HUES6 (cell line): ENCODE measurements around the gene COX17.

Source experiments
- H3K27ac ChIP-seq: 2 replicates; pipeline ENCODE4 v1.7.0; 2013; ENCODE audit warnings: low read depth, mild to moderate bottlenecking, low read length, inconsistent platforms
- H3K27me3 ChIP-seq: 2 replicates; pipeline ENCODE4 v1.6.1; 2013; ENCODE audit warnings: low read length; ENCODE audit not compliant: control insufficient read depth, insufficient read depth
- H3K36me3 ChIP-seq: 2 replicates; pipeline ENCODE4 v1.6.1; 2013; ENCODE audit warnings: low read length; ENCODE audit not compliant: control insufficient read depth, insufficient read depth
- H3K4me1 ChIP-seq: 2 replicates; pipeline ENCODE4 v1.6.1; 2013; ENCODE audit warnings: low read length; ENCODE audit not compliant: control insufficient read depth, insufficient read depth
- H3K4me3 ChIP-seq: 2 replicates; pipeline ENCODE4 v1.5.1; 2013; ENCODE audit warnings: low read depth, low read length
- H3K9ac ChIP-seq: one replicate; pipeline ENCODE4 v1.6.1; 2013; ENCODE audit warnings: mild to moderate bottlenecking, low read length
- H3K9me3 ChIP-seq: 2 replicates; pipeline ENCODE4 v1.6.1; 2013; ENCODE audit warnings: low read depth, low read length; ENCODE audit not compliant: control insufficient read depth, insufficient read depth

The COX17 gene

GRCh38 chr3:119658994-119659393 is 18.2 kb downstream of the COX17 start:
- Histone ChIP-seq H3K36me3 (no peaks in the 10 kb centered on the region), H3K27ac (no peak overlapping the region), H3K9ac (no peak overlapping the region), H3K27me3 (no peaks in the 10 kb centered on the region), H3K4me3 (no peak overlapping the region), H3K9me3 (no peaks in the 10 kb centered on the region), H3K4me1 (no peaks in the 10 kb centered on the region)

GRCh38 chr3:119657887-119658702 is 19.1 kb downstream of the COX17 start:
- Histone ChIP-seq H3K4me1 (no peaks in the 10 kb centered on the region), H3K9ac (no peak overlapping the region), H3K27ac (no peak overlapping the region), H3K9me3 (no peaks in the 10 kb centered on the region), H3K36me3 (no peaks in the 10 kb centered on the region), H3K27me3 (no peaks in the 10 kb centered on the region), H3K4me3 (no peak overlapping the region)

DNA sequence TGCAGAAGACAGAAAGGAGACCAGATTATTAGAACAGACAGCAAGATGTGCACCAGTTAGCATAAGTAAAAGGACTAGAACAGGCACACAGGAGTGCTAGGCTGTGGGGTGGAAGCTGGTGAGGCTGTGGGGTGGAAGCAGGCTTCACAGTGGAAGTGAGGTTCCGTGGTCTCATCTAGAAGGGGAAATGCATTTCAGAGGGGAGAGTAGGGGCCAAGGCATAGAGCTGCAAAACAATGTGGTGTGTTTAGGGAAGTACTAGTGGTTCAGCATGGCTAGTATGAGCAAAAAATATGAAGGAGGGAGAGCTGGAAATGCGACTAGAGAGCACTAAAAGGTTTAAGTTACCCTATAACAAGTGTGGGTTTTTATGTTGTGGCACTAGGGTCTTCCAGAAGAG is 23.3 kb downstream of the COX17 start:
- H3K36me3 ChIP-seq: no peaks in the 10 kb centered on the region
- no peak overlapping the region for H3K4me3 ChIP-seq
- H3K27me3 ChIP-seq: no peaks in the 10 kb centered on the region
- H3K4me1 ChIP-seq: 0 out of 2 replicates have a peak, but pooled peaks cover 2% of the 10 kb centered on the region
- H3K9me3 ChIP-seq: no peaks in the 10 kb centered on the region
- H3K27ac ChIP-seq: no peak overlapping the region
- H3K9ac ChIP-seq: no peak overlapping the region

DNA sequence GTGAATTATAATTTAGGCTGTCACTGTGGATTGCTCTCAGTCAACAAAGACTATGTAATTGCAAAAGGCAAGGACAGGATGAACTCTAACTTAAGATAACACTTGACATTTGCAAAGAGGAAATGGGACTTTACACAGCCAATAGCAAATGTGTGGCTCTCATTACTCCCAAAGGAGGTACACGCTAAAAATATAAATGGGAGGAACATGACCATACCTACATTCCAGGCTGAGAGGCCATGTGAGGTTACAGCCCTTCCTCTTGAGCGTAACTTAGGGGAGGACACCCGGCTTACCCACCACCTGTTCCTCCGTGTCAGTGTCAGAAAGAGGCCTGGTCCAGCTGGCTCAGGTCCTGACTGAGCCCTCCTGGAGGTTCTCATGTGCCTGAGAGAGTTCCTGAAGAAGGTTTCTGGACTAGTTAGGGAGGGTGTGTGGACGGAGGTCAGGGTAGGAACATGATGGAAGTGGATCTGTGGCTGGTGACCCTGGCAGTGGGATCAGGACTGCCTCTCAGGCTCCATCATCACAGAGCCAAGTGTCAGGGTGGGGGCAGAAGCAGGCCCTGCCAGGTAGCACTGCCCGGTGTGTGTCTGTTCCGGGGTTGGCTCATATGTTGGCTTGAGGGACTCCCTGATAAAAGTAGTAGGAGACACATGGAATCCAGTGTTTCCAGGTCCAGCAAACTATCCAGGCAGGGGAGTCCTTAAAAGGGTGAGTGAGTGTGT is 24.7 kb downstream of the COX17 start:
- Histone ChIP-seq H3K36me3 (no peaks in the 10 kb centered on the region), H3K4me1 (peaks cover 6% of the 10 kb centered on the region; the same call in 1 of the 2 replicates), H3K27ac (no peak overlapping the region), H3K4me3 (no peak overlapping the region), H3K9me3 (no peaks in the 10 kb centered on the region), H3K27me3 (no peaks in the 10 kb centered on the region), H3K9ac (no peak overlapping the region)

DNA sequence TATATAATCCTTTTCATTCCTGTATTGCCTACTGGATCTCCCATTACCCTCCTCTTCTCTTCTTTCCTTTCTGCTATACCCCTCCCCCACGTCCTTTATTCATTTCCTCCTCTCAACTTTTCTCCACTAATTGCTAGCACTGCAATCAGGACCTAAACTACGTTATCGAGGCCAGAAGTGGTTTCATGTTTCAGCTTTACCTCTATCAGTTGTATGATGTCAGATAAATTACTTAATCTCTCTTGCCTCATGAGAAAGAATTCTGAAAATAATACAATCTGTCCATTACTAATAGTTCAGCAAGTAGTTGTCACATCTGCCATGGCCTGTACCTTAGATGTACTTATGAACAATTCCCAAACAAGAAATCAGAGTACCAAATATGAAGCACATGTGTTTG is 27.4 kb downstream of the COX17 start:
- Histone ChIP-seq H3K4me1 (peaks cover 11% of the 10 kb centered on the region; the same call in 1 of the 2 replicates), H3K4me3 (no peak overlapping the region), H3K9ac (no peak overlapping the region), H3K27ac (no peak overlapping the region), H3K9me3 (no peaks in the 10 kb centered on the region), H3K27me3 (no peaks in the 10 kb centered on the region), H3K36me3 (no peaks in the 10 kb centered on the region)

DNA sequence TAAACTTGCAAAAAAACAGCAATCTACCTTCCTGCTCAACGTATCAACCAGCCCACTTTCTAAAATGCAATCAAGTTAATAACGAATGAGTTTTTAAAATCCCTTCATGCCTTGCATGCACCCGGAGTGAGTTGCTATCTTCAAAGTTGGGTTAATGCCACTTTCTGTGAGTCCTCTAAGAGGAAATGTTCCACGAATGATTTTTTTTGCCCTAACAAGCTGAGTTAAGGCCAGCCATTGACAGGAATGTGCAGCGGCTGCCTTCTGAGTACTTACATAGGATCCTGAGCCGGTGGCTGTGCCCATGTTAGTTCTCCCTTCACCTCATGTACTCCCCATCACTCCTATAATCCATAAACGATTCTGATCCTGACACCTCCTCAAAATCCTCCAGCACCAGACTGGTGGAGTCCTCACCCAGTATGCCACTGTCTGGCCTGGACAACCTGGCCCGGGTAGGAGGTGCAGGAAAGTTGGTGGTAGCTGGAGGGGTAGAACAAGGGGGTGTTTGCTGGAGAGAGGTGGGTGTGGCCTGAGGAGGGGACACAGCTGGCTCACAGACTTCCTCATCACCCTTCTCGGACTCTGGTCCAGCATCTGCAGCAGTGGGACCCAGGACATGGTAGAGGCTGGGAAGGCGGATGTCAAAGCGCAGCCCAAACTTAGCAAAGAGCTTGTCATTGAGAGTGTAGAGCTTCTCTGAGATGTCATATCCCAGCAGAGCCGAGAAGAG is 29.2 kb downstream of the COX17 start:
- Histone ChIP-seq H3K9me3 (no peaks in the 10 kb centered on the region), H3K4me3 (no peak overlapping the region), H3K4me1 (peaks cover 11% of the 10 kb centered on the region; the same call in 1 of the 2 replicates), H3K27me3 (no peaks in the 10 kb centered on the region), H3K36me3 (no peaks in the 10 kb centered on the region), H3K9ac (no peak overlapping the region), H3K27ac (no peak overlapping the region)

DNA sequence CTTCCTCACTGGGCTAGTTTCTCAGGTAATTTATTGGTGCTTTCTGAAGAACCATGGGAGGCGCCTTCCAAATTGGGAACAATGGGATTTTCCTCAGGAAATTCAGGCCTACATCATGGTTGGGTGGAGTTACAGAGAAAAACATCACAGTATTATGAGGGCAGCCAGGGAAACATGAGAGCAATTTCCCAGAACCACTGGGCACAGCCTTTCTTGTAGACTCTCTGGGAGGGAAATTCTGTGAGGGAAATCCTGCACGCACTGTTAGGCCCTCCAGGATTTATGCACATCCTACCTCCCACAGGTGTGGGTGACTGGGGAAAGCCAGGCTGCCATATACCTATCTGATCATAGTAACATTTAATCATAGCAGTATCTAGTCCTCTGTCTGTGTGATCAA is 30.0 kb downstream of the COX17 start:
- Histone ChIP-seq H3K9ac (no peak overlapping the region), H3K27me3 (no peaks in the 10 kb centered on the region), H3K36me3 (no peaks in the 10 kb centered on the region), H3K27ac (no peak overlapping the region), H3K4me3 (no peak overlapping the region), H3K9me3 (no peaks in the 10 kb centered on the region), H3K4me1 (peaks cover 11% of the 10 kb centered on the region; the same call in 1 of the 2 replicates)

DNA sequence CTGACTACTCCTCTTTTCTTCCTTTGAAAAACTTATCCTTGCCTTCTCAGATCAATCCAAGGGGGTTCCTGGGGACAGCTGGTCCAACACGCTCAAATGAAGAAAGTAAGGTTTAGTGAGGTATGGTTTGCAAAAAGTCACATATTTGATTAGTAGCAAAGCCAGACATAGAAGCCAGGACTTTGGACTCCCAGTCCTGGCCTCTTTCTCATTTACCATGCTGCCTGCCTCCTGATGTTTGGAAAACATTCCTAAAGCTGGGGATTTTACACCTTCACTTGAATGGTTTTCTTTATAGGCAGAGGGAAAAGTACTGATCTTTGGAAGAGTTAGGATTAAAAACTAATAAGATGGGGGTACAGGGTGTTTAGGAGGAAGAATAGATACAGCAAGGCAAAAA is 31.4 kb downstream of the COX17 start:
- Histone ChIP-seq H3K27ac (no peak overlapping the region), H3K4me3 (no peak overlapping the region), H3K36me3 (no peaks in the 10 kb centered on the region), H3K9me3 (no peaks in the 10 kb centered on the region), H3K9ac (no peak overlapping the region), H3K4me1 (peaks cover 11% of the 10 kb centered on the region; the same call in 1 of the 2 replicates), H3K27me3 (no peaks in the 10 kb centered on the region)

DNA sequence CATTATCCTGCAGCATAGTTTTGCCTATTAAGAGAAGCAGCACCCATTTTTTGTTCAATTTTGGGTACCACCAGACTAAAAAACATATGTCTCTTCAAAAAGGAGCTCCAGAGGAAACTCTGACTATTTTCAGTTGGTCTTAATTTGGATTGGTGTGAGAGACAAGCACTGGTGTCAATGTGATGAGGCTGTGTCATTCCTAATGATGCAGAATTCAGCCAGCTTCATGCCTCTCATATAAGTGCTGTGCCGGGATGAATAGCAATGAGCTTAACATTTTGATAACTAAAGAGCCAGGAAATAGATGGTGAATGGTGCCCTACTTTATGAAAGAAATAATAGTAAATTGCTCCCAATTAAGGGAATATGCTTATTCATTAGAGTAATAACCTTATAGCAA is 32.7 kb downstream of the COX17 start:
- H3K9me3 ChIP-seq: no peaks in the 10 kb centered on the region
- H3K36me3 ChIP-seq: no peaks in the 10 kb centered on the region
- H3K4me3 ChIP-seq: no peak overlapping the region
- H3K4me1 ChIP-seq: peaks cover 9% of the 10 kb centered on the region; the same call in 1 of the 2 replicates
- H3K27ac ChIP-seq: no peak overlapping the region
- no peak overlapping the region for H3K9ac ChIP-seq
- H3K27me3 ChIP-seq: no peaks in the 10 kb centered on the region

DNA sequence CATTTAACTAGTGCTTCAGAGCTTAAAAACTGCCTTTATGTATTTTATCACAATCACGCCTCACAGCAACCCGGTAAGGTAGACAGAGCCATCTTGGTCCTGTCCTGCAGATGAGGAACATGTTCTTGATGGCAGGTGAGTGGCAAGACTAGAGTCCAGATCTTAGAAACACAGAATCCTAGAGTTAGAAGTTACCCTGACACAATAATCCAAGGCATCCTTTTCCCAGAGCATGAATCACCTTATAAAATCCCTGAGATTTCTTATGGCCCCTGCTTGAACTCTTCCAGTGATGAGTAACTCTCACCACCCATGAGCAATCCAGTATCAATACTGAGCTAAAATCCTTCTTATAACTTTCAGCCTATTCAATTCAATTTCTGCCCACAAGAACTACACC is 33.7 kb downstream of the COX17 start:
- H3K9ac ChIP-seq: no peak overlapping the region
- H3K4me1 ChIP-seq: peaks cover 9% of the 10 kb centered on the region; the same call in 1 of the 2 replicates
- no peaks in the 10 kb centered on the region for H3K27me3 ChIP-seq
- H3K27ac ChIP-seq: no peak overlapping the region
- H3K9me3 ChIP-seq: no peaks in the 10 kb centered on the region
- no peak overlapping the region for H3K4me3 ChIP-seq
- H3K36me3 ChIP-seq: no peaks in the 10 kb centered on the region
